ENCODE measurements around the gene ERBB4.

DNA sequence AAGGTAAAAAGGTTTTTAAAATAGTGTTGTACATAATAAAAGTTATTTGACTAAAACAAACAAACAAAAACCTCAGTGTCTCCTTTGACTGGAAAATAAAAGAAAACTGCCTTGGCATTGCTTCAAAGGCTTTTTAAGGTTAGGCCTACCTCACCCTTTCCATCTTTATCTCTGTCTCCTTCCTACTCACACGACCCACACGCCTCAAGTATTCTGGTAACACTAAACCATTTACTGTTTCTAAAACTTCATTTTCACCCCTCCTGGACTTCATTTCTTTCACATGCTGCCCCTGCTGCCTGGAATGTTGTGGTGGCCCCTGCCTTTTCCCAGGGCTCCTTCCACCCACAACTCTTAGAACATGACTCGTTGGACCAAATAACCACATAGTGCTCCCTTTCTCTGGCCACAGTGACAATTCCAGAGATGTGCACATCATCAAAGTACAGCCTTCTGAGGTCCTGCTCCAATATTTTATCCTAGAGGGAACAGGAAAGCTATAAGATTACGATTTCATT lies 54.0 kb downstream of the ERBB4 start:
- TF ChIP-seq POLR2A (IDR thresholded peaks at IDR 0.05) = no peak
- TF ChIP-seq CTCF (IDR thresholded peaks at IDR 0.05) = no peak

All from lower leg skin (tissue), 3 donors.